PC-3 (cell line): Measurements from ENCODE around the gene BAZ2B. TPM values are rescaled to one million over a fixed set of nuclear protein-coding genes. Genes with fewer than 3 reads are reported as not detected.

ENCODE experiments used
- ATAC-seq: fragments of 200-7000 bp; cut with Tn5 transposase; 2 replicates; pipeline ENCODE4 v1.9.1; 2020; ENCODE audit warnings: mild to moderate bottlenecking, moderate library complexity
- BruUV-seq: library from RNA; stranded (reverse); fragments of 400-500 nt; replicated peaks from 2 replicates; lab custom pipeline; 2021; lab: Mats Ljungman, UMichigan
- CTCF ChIA-PET: fragments of 300-600 bp; sonication (Branson Sonifier 250); formaldehyde crosslinking; loops from one replicate; lab custom pipeline; 2022; ENCODE audit warnings: antibody characterized with exemption; lab: Charles Lee
- POLR2A ChIA-PET: fragments of 300-600 bp; sonication (Branson Sonifier 250); formaldehyde crosslinking; loops from one replicate; lab custom pipeline; 2022; ENCODE audit warnings: antibody characterized with exemption; ENCODE audit not compliant: unreplicated experiment; lab: Charles Lee
- DNase-seq: peaks from one replicate; pipeline ENCODE4 v3.0.0-alpha.2; 2015
- H2AFZ ChIP-seq: fragments of 300-600 bp; sonication (generic); 2 replicates; pipeline ENCODE4 v1.6.0; 2016; ENCODE audit warnings: antibody characterized with exemption, low read length
- H3F3A ChIP-seq: fragments of 300-600 bp; sonication (generic); one replicate; pipeline ENCODE4 v1.6.0; 2017; ENCODE audit warnings: antibody characterized with exemption, low read length, control low read depth, mild to moderate bottlenecking; ENCODE audit not compliant: unreplicated experiment
- H3K27ac ChIP-seq: fragments of 300-600 bp; sonication (generic); 2 replicates; pipeline ENCODE4 v1.5.1; 2016; ENCODE audit warnings: mild to moderate bottlenecking, low read length
- H3K27me3 ChIP-seq: fragments of 300-600 bp; sonication (generic); 2 replicates; pipeline ENCODE4 v1.6.1; 2016; ENCODE audit warnings: low read length, mixed read lengths
- H3K36me3 ChIP-seq: fragments of 300-600 bp; sonication (generic); 2 replicates; pipeline ENCODE4 v1.6.1; 2016; ENCODE audit warnings: low read depth, mixed run types, low read length, mixed read lengths
- H3K4me1 ChIP-seq: fragments of 300-600 bp; sonication (generic); 2 replicates; pipeline ENCODE4 v1.5.1; 2016; ENCODE audit warnings: low read length; ENCODE audit not compliant: insufficient read depth
- H3K4me2 ChIP-seq: fragments of 300-600 bp; sonication (generic); 2 replicates; pipeline ENCODE4 v1.6.0; 2016; ENCODE audit warnings: low read length
- H3K4me3 ChIP-seq: fragments of 300-600 bp; sonication (generic); 2 replicates; pipeline ENCODE4 v1.5.1; 2016; ENCODE audit warnings: mild to moderate bottlenecking, low read length, mixed read lengths
- H3K79me2 ChIP-seq: fragments of 300-600 bp; sonication (generic); 2 replicates; pipeline ENCODE4 v1.6.1; 2017; ENCODE audit warnings: low read length, mixed read lengths
- H3K9ac ChIP-seq: fragments of 300-600 bp; sonication (generic); 2 replicates; pipeline ENCODE4 v1.6.0; 2016; ENCODE audit warnings: mild to moderate bottlenecking, low read length
- H3K9me2 ChIP-seq: fragments of 300-600 bp; sonication (generic); replicated peaks from 2 replicates; pipeline ENCODE4 v1.6.1; 2016; ENCODE audit warnings: mixed run types, low read length, mixed read lengths
- H3K9me3 ChIP-seq: fragments of 300-600 bp; sonication (generic); 2 replicates; pipeline ENCODE4 v1.6.1; 2016; ENCODE audit warnings: low read length, mixed read lengths
- H4K20me1 ChIP-seq: fragments of 300-600 bp; sonication (generic); 2 replicates; pipeline ENCODE4 v1.6.1; 2016; ENCODE audit warnings: low read length, mixed read lengths
- CTCF ChIP-seq: fragments of 300-600 bp; sonication (generic); conservative IDR thresholded peaks from 2 replicates; pipeline ENCODE4 v1.5.1; 2017; ENCODE audit warnings: antibody characterized with exemption, low read depth, mild to moderate bottlenecking, low read length
- EZH2 ChIP-seq: fragments of 300-600 bp; sonication (generic); IDR thresholded peaks from one replicate; pipeline ENCODE4 v1.6.1; 2017; ENCODE audit warnings: antibody characterized with exemption, mild to moderate bottlenecking, low read length; ENCODE audit not compliant: unreplicated experiment
- EZH2phosphoT487 ChIP-seq: fragments of 300-600 bp; sonication (generic); IDR thresholded peaks from 2 replicates; pipeline ENCODE4 v1.6.1; 2018; ENCODE audit warnings: mild to moderate bottlenecking, antibody characterized with exemption, low read length, borderline replicate concordance
- intact Hi-C: fragments of 100-400 bp; cut with micrococcal nuclease; formaldehyde crosslinking; loops from 2 replicates; pipeline ENCODE4 v1.9.0; 2023
- total RNA-seq: library from RNA; depleted of rRNA; stranded (reverse); fragments of >200 nt; gene quantifications from 2 replicates; pipeline ENCODE4 v1.2.3, GENCODE V29; 2014

Gene BAZ2B
- total RNA-seq, 1 experiment from 2014 or later, result 19.6 TPM

- ATAC-seq, result no peak
- DNase-seq, result no peak
These were observed 34.2 kb upstream of the BAZ2B start for GRCh38 chr2:159650574-159650973.

GRCh38 chr2:159648643-159649042, 32.3 kb upstream of the BAZ2B start:
- ChIA-PET POLR2A (interaction anchor here (0.6 kb wide), 1 partner anchor 324 kb away, joined by 3 read pairs; no protein-coding TSS in a partner anchor), CTCF (no interaction called here)
- BruUV-seq, result no TSS peak
- H3K9ac ChIP-seq, result no peak overlapping the region
- intact Hi-C loops, result no loop called here
- no peak overlapping the region for H3K27ac ChIP-seq
- ATAC-seq (no peak), DNase-seq (no peak)
- H3F3A ChIP-seq, result no peaks in the 10 kb centered on the region
- H2AFZ ChIP-seq, result no peak overlapping the region
- H3K9me3 ChIP-seq, result no peaks in the 10 kb centered on the region
- H3K9me2 ChIP-seq, result no peaks in the 10 kb centered on the region
- no peak overlapping the region for H3K4me3 ChIP-seq
- H3K36me3 ChIP-seq, result no peaks in the 10 kb centered on the region
- H3K4me1 ChIP-seq, result no peaks in the 10 kb centered on the region
- no peaks in the 10 kb centered on the region for H4K20me1 ChIP-seq
- TF ChIP-seq EZH2 (no peak), CTCF (no peak), EZH2phosphoT487 (no peak)
- no peaks in the 10 kb centered on the region for H3K79me2 ChIP-seq
- H3K4me2 ChIP-seq, result no peak overlapping the region
- no peaks in the 10 kb centered on the region for H3K27me3 ChIP-seq

More at GRCh38 chr2:159650574-159650973, 34.2 kb upstream of the BAZ2B start:
- Histone ChIP-seq H4K20me1 (no peaks in the 10 kb centered on the region), H3K9me2 (no peaks in the 10 kb centered on the region), H3K4me1 (no peaks in the 10 kb centered on the region), H3K9me3 (no peaks in the 10 kb centered on the region), H3K4me2 (no peak overlapping the region), H3K4me3 (no peak overlapping the region), H3F3A (no peaks in the 10 kb centered on the region), H2AFZ (no peak overlapping the region), H3K9ac (no peak overlapping the region), H3K27ac (no peak overlapping the region), H3K27me3 (no peaks in the 10 kb centered on the region), H3K36me3 (no peaks in the 10 kb centered on the region), H3K79me2 (no peaks in the 10 kb centered on the region)
- CTCF ChIA-PET, result no interaction called here
- intact Hi-C loops, result no loop called here
- TF ChIP-seq CTCF (no peak), EZH2 (no peak), EZH2phosphoT487 (no peak)
- no TSS peak for BruUV-seq
- POLR2A ChIA-PET, result no interaction called here

- Histone ChIP-seq H3K9me3 (no peaks in the 10 kb centered on the region), H3K9ac (no peak overlapping the region), H3K4me3 (no peak overlapping the region), H3K27me3 (no peaks in the 10 kb centered on the region), H3K4me1 (no peaks in the 10 kb centered on the region), H3K79me2 (no peaks in the 10 kb centered on the region), H2AFZ (no peak overlapping the region), H3K4me2 (no peak overlapping the region), H3F3A (no peaks in the 10 kb centered on the region), H3K9me2 (no peaks in the 10 kb centered on the region), H3K27ac (no peak overlapping the region), H4K20me1 (no peaks in the 10 kb centered on the region), H3K36me3 (no peaks in the 10 kb centered on the region)
- no peak for DNase-seq
- no peak for TF ChIP-seq CTCF
- TF ChIP-seq EZH2phosphoT487, result no peak
- no peak for TF ChIP-seq EZH2
- BruUV-seq, result no TSS peak
- intact Hi-C loops, result no loop called here
- ChIA-PET CTCF (no interaction called here), POLR2A (no interaction called here)
- ATAC-seq, result no peak
These were observed 31.3 kb upstream of the BAZ2B start for GRCh38 chr2:159647667-159648066.
